Astrocyte of the hippocampus (primary cell): ENCODE data around the gene HEMK1.

ENCODE experiments used
- DNase-seq: peaks from one replicate; pipeline ENCODE4 v3.0.0; 2011; ENCODE audit warnings: low read depth, low spot score

The HEMK1 gene

DNA sequence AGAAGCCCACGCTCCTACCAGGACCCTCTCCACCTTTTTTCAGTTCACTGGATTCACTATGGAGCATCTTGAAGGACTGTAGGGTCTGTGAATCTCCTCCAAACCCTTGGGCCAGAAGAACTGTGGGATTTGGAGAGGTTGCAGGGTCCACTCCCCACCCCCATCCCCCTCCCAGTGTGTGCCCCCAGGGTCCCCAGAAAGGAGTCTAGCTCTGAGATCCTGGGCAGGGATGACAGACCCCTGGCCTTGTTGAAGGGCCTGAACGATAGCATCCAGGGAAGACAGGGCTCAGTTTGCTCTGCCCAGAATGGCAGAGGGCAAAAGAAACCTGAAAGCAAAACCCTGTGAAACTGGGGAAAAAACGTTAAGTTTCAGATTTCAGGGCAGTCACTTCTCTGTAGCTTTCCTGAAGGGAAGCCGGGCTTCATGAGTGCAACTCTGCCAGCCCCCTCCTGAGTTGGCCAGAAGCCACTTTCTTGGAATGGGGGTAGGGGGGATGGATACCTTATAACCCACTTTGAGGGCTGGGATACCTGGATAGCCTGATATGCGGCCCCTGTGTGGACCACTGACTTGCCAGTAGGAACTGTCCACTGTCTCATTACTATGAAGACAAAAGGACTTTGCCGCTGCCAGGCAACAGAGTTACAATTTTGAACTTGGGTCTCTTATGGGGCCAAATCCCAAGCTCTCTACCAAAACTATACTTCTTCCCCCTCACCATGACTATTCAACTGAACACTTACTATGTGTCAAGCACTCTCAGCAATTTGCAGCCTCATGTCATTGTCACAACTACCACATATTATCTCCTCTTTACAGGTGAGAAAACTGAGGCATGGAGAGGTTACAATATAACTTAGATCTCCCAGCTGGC, 43.9 kb downstream of the HEMK1 start:
- no peak for DNase-seq

DNA sequence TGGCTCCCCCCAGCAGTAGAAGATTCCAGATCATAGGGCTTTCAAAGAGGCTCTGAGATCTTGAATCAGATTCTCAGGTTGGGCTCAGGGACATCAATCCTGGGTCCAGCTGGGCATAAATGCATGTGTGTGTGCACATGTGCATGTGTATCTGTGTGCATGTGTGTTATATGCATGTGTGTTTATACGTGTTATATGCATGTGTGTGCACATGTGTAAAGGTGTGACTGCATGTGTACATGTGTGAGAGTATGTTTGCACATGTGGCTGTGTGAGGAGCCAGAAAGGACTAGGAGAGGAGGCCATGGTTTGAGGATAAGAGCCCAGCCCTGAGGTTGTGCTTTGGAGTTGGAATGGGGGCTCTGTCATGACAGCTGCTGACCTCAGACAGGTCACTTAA, 45.9 kb downstream of the HEMK1 start:
- no peak for DNase-seq

DNA sequence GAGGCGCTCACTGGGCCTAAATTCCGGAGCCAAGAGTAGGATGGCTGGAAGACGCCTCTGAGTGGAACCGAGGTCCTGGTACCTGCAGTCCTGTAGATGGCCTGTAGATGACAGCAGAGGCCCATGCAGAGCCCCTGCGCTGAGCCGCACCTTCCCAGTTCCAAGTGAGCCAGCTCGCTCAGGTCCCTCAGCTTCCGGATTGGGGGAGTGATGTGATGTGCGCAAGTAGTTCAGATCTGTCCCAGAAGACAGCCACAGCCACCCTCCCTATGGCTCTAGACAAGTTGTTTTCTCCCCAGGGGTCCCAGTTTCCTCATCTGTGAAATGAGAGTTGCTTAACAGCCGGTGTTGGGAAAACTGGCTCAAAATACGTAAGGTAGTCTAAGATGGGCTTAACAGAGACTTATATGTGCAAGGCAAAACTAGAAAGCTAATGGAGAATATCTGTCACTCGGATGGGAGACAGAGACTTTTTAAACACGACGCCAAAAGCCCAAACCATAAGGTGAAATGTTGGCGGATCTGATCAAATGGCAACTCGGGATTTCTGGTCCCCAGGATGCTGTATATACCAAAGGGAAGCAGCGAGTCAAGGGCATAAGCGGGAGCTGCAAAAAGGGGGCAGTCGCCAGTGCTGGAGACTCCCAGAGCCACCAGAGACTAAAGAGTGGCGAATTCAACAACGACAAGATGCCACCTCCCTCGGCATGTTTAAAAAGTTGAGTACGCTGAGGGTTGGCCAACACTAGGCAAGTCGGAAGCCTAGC, 46.9 kb downstream of the HEMK1 start:
- peak; percentile 92 for DNase-seq

DNA sequence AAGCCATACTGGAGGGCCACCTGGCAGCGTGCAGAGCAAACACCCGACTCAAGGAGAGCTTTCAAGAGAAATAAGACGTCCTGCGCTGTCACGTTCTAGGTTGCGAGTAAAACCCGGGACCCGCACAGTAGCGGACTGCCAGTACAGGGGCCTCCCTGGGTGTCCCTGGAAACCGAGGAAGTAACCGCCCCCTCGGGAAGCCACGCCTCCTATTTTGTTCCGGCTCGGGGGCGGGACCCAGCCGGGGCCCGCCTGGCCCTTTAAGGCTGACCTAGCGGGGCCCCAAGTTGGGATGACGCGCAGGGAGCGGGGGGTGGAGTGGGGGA, 47.4 kb downstream of the HEMK1 start:
- peak; percentile 93 for DNase-seq

DNA sequence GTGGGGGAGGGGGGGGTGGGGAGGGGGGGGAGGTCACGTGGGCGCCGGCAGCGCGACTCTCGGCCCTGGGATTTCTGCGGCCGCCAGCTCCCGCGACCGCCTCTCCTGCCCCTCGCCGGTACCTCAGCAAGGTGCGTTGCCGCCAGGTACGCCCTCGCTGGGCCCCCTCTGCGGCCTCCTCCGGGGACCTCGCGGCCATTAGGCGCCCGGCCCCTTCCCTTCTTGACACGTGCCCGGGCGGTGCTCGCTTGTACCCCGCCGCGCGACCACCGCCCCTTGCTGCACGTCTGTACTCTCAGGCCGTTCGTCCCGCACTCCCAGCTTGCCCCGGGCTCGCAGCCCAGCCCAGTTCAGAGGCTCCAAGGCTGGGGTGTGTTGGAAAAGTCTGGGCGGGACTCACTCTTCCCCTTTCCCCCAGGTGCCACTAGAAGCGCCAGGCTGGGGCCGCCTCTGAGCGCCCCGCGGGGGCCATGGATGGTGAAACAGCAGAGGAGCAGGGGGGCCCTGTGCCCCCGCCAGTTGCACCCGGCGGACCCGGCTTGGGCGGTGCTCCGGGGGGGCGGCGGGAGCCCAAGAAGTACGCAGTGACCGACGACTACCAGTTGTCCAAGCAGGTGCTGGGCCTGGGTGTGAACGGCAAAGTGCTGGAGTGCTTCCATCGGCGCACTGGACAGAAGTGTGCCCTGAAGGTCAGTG, 47.9 kb downstream of the HEMK1 start, which contains the start of gene MAPKAPK3:
Gene MAPKAPK3 (plus strand): TSS at position 56 of the 696 bp plus-strand sequence. CDS start 415 bp downstream, at position 471.
- peak; percentile 55 for DNase-seq

DNA sequence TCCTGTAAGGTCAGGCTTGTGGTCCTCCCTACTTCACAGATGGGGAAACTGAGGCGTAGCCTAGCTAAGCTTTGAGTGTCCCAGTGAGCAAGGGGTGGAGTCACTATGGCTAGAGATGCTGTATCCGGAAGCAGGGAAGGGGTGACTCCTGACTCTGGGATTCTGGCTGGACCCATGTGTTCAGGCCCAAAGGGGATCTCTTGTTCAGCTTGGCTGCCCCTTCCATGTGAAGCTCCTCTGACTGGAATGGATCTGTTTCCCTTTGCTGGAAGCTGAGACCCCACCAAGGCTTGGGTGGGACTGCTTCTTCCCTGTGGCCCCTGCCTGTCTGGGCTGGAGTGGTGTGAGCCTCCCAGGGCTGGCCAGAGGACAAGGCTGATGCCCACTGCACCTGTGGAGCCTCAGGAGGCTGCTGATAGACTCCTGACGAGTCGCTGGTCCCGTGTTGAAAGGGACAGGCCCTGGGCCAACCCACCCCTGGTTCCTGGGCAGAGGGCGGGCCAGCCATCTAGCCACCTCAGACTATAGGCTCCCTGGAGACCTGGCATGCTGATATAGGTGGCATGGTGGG, 48.7 kb downstream of the HEMK1 start:
- DNase-seq: no peak

DNA sequence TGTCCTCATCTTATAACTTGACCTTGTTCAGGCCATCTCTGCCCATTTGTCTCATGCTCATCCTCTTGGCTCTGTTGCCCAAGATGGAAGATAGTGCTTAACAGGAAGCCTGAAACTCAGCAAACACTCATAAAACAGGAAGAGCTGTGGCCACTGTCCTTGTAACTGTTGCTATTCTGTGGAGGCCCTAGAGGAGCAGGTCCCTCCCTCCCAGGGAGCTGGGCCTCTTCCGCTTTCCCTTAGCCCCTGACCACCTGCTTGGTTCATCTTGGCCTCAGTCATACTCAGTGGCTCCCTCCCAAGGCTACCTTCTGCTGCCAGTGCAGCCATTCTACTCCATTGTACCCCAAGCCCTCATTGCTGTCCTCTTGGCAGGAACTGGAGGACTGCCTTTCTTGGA, 51.1 kb downstream of the HEMK1 start:
- no peak for DNase-seq

DNA sequence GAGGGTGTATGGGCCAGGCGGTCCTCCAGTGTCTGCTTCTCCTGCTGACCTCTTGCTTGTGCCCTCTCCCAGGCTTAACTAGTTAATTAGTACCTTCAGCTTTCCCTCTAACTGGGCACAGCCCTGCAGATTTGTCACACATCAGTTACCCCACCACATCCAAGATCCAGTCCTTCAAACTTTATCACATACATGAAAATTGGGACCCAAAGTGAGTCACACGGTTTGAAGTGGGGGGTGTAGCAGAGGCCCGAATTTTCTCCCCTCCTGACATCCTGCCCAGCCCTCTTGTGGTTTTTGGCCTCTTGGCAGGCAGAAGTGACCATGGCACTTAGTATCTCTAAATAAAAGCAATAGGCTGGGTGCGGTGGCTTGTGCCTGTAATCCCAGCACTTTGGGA, 51.5 kb downstream of the HEMK1 start:
- DNase-seq: peak; percentile 54

DNA sequence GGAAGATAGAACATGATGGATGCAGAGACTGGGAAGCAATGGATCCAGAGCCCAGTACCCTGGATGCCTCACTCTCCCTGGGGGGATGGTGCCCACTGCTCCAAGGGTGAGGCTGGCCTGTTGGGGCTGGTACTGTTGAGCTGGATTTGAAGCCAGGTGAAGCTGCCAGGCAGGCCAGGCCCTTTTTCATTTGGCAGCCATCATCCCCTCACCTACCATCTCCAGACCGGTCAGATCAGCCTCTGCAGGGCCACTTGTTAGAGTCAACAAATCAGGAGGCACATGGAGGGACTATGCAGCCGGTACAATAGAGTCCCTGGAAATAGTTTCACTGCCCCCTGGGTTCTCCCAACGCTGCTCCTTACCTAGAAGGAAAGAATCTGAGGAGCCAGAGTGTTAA, 53.6 kb downstream of the HEMK1 start:
- DNase-seq: no peak

DNA sequence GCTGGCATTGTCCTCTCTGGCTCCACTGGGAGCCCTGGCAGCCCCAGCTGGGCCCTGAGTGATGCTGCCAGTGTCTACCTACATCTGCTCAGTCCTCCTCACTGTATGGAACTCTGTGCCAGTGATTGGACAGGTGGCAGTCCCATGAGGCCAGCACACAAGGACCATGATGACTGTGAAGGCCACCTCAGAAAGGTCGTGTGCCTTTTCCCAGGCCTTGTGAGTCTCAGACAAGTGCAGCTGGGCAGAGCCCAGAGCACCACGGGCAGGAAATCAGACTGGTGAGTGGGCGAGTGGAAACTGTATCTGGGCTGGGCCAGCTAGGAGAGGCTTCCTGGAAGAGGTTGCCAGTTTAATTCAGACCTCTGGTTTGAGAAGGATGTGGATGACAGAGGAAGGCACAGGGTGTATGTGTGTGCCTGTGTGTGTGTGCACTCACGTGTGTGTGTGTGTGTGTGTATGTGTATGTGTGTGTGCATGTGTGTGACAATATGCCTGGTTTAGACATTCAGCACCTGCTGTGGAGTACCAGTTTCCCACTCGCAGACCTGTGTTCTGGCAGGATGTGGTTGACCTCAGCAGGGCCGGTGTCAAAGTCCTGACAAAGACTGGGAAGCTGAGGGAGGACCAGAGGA, 54.6 kb downstream of the HEMK1 start:
- DNase-seq: no peak

DNA sequence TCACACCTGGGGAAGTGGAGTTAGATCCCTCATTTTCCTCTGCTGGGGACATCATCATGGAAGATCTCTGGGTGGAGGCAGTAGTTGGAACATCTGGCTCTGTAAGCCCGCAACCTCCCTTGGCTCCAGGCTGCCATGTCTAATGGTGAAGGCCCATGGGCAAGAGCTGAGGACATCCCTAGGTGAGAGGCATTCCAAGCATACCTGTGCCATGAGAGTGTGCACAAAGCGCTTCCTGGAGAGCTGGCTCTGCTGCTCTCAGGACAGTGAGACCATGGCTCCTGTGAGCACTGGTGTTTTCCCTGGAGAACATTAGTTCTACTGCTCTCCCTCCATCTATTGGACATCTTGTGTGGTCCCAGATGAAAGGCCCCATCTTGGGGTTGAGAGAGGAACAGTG, 55.3 kb downstream of the HEMK1 start:
- DNase-seq: no peak

DNA sequence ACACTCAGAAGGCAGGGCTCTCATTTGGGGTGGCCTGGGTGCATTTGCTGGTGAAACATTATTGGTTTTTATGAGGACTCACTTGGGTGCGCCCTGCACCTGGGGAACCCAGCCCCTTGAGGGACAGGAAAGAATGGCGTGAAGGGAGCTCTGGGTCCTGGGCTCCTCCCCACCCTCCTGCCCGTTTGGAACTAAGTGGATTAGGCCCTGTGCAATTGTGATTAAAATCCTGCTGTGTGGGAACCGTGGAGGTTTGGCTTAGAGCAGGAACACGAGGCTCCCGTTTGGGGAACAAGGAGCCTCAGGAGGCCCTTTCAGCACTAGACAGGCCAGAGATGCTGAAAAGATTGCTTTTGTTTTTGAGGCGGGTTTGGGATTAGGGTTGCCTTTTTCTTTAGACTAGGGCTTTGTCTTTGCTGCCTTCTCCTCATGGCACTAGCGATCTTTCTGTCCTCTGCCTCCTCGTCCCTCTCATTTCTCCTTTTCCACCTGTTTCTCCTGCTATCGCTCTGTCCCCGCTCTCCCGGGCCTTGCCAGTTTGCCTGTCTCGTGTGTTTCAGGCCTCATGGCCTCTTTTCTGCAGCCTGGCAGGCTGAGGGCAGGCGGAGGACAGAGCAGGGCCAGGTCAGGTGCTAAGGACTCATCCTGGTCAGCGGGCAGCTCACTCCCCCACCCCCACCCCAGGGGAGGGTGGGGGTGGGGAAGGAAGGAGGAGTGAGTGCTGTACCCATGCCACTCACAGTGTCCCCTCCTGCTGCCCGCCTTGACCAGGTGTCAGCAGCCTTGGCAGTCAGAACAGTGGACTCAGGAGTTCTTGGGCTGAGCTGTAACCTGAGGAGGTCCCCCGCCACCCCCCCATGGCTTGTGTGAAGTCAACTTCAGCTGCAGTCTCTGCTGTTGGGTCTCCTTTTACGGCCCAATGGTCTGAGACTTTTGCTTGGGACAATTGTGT, 56.2 kb downstream of the HEMK1 start:
- DNase-seq: no peak

DNA sequence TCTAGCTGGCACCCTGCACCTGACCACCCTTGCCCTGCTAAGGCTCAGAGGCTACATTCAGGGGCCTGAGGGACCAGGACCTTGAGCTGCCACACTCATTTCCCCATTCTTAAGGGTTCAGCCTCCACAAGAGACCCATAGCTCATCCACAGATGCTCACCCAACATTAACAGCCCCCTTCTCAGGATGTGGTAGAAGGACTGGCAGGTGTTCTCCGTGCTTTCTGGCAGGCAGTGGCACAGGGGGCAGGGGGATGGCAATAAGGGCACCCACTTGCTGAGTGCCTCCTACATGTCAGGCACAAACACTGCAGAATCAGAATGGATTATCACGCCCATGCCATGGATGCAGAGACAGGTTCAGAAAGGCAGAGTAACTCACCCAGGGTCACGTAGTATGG, 57.1 kb downstream of the HEMK1 start:
- no peak for DNase-seq

DNA sequence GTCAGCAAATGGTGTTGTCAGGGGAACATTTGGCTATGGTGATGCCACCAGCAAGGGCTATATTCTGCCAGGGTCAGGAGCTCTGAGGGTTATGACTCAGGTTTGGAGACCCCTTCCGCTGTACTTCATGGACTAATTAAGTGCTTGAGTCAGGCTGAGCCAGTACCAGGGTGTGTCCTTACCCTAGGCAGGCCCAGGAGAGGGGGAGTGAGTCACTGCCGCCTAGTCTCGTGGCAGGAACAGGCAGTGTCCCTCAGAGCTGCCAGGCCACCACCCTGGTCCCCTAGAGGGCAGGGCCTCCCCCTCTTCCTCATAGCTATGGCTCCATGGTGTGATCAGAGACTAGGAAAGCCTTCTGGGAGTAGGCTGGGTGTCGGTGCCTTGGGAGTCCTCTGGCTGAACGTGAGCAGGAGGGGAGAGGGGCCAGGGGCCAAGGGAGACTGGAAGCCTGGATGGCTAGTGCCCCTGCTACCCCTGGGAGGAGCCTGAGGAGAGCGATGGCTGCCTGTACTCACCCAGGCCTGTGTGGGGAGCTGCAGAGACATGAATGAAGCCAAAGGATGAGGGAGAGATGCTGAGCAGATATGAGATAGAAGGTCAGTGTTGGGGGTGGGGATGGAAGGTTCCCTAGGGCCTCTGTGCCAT, 58.2 kb downstream of the HEMK1 start:
- peak; percentile 79 for DNase-seq

DNA sequence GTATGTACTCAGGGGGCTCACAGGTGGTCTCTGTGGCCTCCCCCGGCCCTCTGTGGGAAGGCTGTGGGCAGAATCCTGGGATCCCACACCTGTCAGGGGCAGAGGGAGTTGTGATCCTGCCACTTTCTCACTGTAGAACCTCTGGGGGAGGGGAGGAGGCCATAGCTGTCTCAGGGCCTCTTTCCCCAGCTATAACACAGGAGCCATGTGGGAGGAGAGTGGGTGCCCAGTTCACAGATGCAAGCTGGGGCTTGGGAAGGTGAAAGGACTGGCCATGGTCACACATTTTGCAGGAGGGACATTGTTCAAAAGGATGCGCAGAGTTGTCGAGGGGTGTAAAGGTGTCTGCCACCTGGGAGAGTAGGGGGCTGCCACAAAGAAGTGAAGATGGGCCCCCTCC, 59.3 kb downstream of the HEMK1 start:
- no peak for DNase-seq

DNA sequence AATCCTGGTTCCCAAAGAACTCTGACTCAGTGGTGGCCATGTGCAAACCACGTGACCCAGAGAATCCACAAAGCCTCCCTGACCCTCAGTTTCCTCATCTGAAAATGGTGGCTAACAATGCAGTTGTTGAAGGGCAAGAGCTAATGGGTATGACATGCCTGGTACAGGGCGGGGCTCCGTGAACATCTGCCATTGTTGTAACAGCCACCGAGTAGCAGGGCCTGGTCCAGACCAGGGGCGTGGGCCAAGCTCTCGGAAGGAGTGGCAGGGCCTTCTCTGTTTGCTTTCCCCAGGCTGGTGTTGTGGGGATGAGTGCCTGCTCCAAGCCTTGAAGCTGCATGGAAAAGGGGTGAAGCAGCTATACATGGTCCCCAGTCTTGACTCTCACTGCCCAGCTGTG, 61.1 kb downstream of the HEMK1 start:
- no peak for DNase-seq

DNA sequence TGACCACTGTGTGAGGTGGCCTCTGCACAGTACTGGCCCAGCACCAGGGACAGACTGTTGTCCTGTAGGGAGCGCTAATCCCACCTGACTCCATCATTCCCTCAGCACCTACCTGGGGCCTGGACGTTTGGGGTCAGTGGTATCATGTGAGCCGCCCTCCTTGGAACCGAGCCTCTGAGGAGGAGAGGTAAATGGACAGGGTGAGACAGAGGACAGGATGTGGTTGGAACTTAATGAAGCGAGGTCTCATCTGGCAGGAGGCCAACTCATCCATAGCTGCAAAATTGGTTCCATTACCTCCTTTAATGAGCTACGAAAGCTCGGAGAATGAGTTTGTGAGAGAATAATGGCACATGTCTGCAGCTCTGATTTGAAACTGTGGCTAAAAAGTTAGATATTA, 61.6 kb downstream of the HEMK1 start:
- DNase-seq: peak; percentile 71

DNA sequence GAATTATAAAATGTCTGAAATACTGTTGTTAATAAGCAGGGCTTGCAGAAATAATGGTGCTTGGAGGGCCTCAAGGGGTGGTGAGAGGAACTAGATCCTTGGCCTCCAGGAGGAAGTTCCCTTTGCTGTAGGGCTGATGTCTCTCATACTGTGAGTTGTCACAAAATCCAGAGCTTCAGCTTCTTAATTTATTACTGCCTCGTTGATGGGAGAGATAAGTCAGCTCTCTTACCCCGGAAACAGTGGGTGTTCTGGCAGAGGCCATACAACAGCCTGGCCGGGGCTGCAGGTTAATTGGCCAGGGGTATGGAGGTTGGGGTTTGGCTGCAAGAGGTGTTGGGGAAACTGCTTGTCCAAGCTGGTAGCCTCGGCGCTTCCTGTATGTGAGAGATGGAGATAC, 63.1 kb downstream of the HEMK1 start:
- no peak for DNase-seq

DNA sequence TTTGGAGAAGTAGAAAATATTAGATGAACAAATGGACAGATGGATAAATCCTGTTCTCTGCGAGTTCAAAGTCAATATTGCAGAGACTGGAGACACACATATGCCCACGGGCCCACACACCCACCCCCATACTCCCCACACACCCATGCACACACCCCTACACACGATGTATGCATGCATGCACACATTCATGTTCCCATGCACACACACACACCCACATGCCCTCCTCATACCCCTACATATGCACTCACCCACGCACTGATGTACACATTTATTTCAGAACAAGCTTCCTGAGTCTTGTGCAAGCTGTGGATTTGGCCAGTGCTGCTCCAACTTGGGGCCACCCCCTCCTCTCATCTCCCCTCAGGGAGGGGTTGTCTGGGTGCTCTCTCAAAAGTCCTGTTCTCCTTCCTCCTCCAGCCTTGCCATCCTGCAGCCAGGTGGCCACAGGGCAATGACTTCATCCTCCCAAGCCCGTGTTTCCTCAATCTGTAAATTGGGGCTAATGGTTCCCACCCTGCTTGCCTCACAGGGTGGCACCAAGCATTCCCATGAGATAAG, 64.0 kb downstream of the HEMK1 start:
- no peak for DNase-seq

DNA sequence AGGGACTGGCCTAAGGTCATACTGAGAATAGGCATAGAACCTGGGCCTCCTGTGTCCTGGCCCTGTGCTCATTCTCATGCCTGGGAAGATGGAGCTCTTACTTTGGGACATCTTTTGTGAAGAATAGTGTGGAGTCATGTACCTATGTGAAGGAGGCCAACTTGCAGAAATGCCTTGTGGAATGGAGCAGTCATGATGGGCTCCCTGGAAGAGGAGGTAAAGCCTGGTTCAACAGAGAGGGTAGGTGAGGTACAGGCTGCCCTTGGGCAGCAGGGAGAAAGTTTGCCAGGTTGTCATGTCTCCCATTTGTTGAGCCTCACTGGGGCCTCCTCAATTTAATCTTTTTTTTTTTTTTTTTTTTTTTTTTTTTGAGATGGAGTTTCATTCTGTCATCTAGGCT, 65.7 kb downstream of the HEMK1 start:
- no peak for DNase-seq
